K562 treated with DMSO at 1 percent for 48 hours (cell line): ENCODE results near the gene ZC3H13. TPM values are rescaled to one million over a fixed set of nuclear protein-coding genes. Genes with fewer than 3 reads are reported as not detected.

Source experiments
- total RNA-seq: library from RNA; unstranded; fragments of 300-600 nt; gene quantifications from 2 replicates; pipeline ENCODE4 v1.2.3, GENCODE V29; 2022; ENCODE audit warnings: low replicate concordance; ENCODE audit errors: extremely low read depth

ZC3H13 gene
- total RNA-seq, result not detected in 2 replicates

GRCh38 chr13:46052319-46053161 lies at the start of gene ZC3H13:
Gene ZC3H13, minus strand, starts transcription at chr13:46052746. Its CDS starts 7,239 bp downstream, at chr13:46045507.

Other genes with a start within 250 kb of the ZC3H13 start
- not detected in 2 replicates for gene SIAH3, start 201.0 kb downstream of the ZC3H13 start, total RNA-seq
- gene CPB2, start 52.3 kb upstream of the ZC3H13 start, total RNA-seq, result not detected in 2 replicates
- 205 and 662 TPM in 2 replicates for gene LCP1, start 129.4 kb upstream of the ZC3H13 start, total RNA-seq
- gene LRRC63, start 159.2 kb upstream of the ZC3H13 start, total RNA-seq, result not detected in 2 replicates